Fibroblast of skin of back (primary cell): ENCODE measurements around the gene INTS7.
"Not testable (repeated sequence)": the region's sequence is repeated elsewhere in the genome, so short reads cannot be mapped to it uniquely, and the experiment has no call there.

Experiments used
- DNase-seq: peaks from one replicate; pipeline ENCODE4 v3.0.0-alpha.2; 2013

Gene INTS7

GRCh38 chr1:211975152-211975941 is 60.0 kb downstream of the INTS7 start:
- DNase-seq = peak; percentile 47

- no peak for DNase-seq
These were observed 61.8 kb downstream of the INTS7 start for GRCh38 chr1:211973541-211973940.

DNA sequence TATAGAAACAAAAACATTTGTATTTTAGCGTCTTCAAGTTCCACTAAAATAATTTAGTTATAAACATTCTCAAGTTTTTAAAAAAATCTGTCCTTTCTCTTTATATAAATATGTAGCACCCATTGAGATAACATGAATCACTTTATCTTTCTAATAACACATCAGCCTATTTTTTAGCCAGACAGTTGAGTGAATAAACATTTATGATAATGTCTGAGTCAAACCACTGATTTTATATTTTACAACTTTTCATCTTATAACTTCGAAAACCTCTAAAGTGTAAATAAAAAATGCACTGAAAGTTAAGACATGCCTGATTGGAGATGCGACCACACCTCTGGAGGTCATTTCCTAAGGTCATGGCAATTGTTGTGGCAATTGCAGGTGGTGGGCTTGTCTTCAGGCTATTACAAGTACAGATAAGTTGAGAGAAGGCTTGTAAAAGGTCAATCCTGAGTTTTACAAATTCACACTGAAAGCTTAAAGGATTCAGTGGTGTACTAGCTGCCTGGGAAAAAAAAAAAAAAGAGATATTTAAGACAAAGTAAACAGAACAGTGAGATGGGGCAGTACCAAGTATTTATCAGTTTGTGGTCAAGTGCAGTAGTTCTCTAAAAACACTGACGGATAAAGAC is 67.0 kb downstream of the INTS7 start:
- DNase-seq = no peak

- no peak for DNase-seq
These were observed 67.7 kb downstream of the INTS7 start for GRCh38 chr1:211967704-211968103.

- DNase-seq = no peak
These were observed 70.1 kb downstream of the INTS7 start for GRCh38 chr1:211965108-211965805.

GRCh38 chr1:211959680-211960079 is 75.7 kb downstream of the INTS7 start:
- DNase-seq = no peak

DNA sequence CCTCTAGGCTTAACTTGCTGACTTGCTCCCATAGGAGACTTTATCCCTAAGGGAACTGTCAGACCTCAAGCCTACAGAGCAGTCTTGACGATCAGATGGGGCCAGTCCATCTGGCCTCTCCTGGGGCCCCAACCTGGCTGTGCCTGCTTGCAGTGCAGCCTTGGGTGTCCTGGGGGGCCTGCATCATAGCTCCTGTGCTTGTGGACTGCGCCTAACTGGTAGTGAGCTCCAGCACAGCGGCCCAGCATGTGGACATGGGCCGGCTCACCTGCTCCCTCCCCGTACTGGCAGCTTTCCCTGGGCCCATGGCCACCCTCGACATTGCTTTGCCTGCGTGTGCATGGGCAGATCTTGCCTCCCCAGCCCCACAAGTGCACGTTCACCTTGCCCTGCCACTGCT is 76.1 kb downstream of the INTS7 start:
- DNase-seq = no peak

DNA sequence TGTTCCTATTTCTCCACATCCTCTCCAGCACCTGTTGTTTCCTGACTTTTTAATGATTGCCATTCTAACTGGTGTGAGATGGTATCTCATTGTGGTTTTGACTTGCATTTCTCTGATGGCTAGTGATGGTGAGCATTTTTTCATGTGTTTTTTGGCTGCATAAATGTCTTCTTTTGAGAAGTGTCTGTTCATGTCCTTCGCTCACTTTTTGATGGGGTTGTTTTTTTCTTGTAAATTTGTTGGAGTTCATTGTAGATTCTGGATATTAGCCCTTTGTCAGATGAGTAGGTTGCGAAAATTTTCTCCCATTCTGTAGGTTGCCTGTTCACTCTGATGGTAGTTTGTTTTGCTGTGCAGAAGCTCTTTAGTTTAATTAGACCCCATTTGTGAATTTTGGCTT is 81.3 kb downstream of the INTS7 start:
- not testable (repeated sequence) for DNase-seq

GRCh38 chr1:211953543-211953942 is 81.8 kb downstream of the INTS7 start:
- DNase-seq = not testable (repeated sequence)

- DNase-seq = no peak
These were observed 83.1 kb downstream of the INTS7 start for GRCh38 chr1:211952299-211952698.

GRCh38 chr1:211951856-211952255 is 83.5 kb downstream of the INTS7 start:
- DNase-seq = peak; percentile 18

DNA sequence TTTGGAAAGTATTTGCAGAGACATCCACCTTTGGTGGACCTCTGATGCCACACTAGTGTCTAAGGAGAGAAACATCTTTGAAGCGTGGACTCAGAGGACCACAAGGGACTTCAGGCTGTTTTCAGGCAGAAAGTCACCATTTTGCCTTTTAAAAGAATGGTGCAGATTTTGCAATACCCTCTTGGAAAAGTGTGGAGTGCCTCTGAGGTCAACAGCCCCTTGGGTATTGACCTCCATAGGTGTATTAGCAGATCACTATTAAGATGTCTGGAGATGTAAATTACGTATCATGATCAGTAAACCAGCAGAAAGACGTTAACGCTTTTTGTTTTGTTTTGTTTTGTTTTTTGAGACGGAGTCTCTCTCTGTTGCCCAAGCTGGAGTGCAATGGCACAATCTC is 87.0 kb downstream of the INTS7 start:
- DNase-seq = no peak

DNA sequence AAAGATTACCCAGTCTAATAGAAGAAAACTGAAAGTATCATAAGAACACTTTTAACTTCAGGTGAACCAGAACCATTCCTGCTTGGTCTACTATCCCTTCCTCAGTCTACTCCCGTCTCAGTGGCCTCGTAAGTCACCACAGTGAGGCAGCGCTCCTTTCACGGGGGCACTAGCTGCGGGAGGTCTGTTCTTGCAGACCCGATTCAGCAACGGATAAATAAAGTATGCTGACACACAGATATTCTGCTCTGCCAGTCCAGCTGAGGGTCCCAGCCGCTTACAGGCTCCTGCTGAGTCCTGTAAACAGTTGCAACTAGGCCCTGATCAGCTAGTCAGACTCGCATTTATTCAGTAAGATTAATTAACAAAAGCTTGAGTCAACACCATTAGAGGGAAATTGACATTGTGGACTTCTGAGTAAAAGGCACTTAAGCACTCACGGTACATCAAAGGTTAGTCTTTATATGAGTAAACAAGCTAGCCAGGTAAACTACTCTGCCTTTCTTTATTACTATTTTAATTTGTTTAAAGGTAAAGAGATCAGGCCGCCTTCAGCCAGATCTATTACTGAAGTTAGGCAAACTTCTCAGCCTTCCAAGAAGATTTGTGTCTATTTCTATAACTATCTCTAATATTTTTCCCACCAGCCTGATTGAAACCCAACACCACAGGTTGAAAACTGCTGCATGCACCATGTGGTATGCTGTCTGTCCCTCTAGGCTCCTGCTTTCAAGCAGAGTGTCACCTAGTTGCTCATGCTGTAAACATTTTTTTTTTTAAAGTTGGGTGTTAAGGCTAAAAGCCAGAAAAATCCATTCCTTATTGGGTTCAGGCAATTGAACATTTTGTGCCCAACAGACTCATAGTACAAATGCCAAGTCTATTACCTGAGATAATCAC is 87.7 kb downstream of the INTS7 start:
- no peak for DNase-seq

- DNase-seq = peak; percentile 38
These were observed 90.4 kb downstream of the INTS7 start for GRCh38 chr1:211944733-211945500.

DNA sequence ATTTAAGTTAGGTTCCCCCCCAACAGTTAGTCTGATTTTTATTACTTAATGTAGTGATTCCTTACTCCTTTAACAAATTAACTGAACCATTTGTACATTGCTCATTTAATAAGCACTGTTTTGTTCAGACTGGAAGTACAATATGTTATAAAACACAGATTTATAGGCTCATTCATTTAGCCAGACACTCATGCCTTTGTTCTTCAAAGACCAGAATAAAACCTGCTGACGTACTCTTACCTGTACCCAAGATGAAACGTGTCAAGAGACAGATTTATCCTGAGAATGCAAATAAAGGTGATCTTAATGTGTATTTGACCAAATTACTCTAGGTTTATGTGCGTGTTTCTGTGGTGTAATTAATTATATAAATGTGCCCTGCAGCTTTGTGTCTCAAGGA is 92.8 kb downstream of the INTS7 start:
- no peak for DNase-seq

DNA sequence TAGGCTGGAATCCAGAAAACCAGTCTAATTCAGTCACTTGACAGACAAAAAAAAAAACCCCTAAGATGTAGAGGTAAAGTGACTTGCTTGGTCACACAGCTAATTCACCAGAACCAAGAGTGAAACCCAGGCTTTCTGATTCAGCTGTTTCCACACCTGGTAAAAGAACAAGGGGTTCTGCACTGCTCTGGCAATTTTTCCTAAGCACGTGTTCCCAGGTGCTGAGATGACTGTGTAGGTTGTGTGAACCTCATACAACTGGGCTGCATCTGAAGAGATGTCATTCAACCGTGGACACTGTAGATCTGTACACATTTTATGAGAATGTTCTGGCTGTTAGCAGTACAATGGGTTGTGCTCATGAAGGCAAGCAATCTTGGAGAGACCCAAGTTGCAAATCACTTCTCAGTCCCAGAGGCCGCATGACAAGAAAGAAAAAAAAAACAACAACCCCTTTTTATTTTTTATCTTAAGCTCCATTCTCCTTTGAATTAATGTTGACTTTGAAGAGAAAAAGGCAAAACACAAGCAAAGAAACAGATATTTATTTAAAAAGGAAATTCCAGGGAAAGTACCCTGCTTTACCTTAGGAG is 95.4 kb downstream of the INTS7 start:
- DNase-seq = no peak

DNA sequence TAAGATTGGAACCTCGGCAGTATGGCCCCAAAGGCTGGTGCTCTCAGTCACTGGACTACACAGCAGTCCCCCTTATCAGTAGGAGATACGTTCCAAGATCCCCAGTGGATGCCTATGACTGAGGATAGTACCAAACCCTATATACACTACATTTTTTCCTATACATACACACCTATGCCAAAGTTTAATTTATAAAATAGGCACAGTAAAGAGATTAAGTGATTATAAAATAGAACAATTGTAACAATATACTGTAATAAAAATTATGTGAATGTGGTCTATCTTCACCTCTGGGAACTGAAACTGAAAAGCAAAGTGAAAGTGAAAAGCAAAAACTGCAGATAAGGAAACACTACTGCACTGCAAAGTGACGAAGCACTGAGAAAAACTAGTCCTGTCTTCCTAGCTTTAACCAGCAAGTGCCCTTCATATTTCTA is 96.8 kb downstream of the INTS7 start:
- no peak for DNase-seq

GRCh38 chr1:211937422-211937821 is 97.9 kb downstream of the INTS7 start:
- DNase-seq = not testable (repeated sequence)

GRCh38 chr1:211935448-211935970 is 99.8 kb downstream of the INTS7 start:
- no peak for DNase-seq

DNA sequence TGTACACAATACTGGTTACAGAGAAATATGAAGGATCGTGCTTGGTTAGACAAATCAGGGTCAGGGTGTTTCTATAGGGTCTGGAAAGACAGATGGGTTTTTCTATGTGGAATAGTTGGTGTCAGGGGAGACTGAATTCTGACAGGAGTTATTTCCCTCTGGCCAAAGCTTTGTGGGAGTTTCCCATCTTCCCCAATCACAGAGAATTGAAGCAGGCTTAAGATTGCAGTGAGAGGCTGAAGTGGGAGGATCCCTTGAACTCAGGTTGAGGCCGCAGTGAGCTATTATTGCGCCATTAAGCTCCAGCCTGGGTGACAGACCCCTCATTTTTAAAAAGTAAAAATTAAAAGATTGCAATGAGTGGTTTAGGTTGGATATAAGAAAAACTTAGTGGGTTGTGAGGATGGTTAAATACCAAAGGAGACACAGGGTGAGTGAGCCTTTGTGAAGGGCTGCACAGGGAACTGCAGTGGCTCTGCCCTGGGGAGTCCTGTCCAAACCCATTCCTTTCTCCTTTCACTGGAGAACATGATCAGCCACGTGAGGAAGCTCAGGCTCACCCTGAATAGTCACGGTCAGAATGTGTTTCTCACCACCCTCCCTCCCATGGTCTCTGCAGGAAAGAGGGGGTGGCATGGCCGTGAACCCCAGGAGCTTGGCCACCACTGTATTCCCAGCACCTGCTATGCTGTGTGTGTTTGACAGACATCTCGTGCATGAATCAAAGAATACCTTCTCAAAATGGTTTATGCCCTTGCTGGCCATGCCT is 101.2 kb downstream of the INTS7 start:
- DNase-seq = no peak
